Measurements from ENCODE around the gene CT47A1.
"Not testable (repeated sequence)": the region's sequence is repeated elsewhere in the genome, so short reads cannot be mapped to it uniquely, and the experiment has no call there.

Gene CT47A1

GRCh38 chrX:120985660-120986059 lies at the start of gene CT47A1:
CT47A1 (minus strand) TSS chrX:120985760; CDS start chrX:120985529, 231 bp downstream.
- DNase-seq (ENCODE audit: low read depth), result not testable (repeated sequence)

- no peak for DNase-seq (ENCODE audit: low read depth)
These were observed 47.0 kb upstream of the CT47A1 start for GRCh38 chrX:121032531-121032930.

- no peak for DNase-seq (ENCODE audit: low read depth)
These were observed 44.5 kb upstream of the CT47A1 start for GRCh38 chrX:121030083-121030482.

DNA sequence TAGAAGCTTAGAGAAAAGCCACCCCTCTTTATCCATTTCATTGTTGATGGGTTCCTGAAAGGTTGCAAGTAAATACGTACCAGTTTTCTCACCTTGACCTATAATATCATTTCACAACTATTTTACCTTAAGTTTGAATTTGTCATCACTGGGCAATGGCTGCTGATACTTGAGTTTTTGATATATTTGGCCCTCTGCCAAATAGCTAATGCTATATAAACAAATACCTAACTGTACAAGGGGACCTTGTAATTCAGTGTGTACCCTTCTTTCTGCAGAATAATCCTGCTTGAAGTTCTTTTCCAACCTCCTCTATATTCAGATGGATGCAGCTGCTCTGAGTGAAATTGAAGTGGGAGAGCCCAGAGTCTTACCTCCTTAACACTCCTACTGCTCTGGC lies 42.9 kb upstream of the CT47A1 start:
- no peak for DNase-seq (ENCODE audit: low read depth)

- DNase-seq (ENCODE audit: low read depth), result no peak
These were observed 29.3 kb upstream of the CT47A1 start for GRCh38 chrX:121014826-121015225.

DNA sequence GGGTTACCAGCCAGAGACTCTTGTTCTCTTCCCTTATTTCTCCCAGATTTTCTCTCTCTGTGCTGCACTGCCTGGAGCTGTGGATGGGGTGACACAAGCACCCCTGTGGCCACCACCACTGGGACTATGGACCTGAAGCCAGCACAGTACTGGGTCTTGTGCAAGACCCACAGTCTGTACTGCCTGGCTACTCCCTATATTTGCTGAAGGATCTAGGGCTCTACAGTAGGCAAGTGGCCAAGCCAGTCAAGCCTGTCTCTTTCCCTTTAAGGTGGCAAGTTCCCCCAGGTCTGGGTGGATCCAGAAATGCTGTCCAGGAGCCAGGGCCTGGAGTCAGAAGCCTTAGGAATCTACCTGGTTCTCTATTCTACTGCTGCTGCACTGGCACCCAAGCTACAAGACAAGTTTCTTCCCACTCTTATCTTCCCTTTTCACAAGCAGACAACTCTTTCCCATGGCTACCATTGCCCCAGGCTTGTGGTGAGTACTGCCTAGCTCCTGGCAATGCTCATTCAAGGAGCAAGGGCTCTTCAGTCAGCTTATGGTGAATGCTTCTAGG lies 28.4 kb upstream of the CT47A1 start:
- no peak for DNase-seq (ENCODE audit: low read depth)

DNA sequence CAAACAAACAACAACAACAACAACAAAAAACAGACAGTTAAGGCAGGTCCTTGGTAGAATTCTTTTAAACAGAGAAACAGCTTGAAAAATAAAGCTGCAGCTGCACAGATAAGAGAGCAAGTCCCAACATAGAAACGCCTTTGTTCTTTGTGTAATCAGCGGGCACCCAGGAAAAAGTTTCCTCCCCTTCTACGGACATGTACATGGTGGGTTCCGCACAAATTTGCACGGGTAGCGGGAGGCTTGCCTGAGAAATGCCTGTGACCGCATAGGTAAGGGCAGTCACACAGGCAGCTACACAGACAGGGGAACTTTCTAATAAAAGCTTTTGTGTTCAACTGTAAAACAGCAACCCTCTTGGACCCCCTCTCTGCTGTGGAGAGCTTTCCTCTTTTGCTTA lies 25.7 kb upstream of the CT47A1 start:
- DNase-seq (ENCODE audit: low read depth), result no peak

DNA sequence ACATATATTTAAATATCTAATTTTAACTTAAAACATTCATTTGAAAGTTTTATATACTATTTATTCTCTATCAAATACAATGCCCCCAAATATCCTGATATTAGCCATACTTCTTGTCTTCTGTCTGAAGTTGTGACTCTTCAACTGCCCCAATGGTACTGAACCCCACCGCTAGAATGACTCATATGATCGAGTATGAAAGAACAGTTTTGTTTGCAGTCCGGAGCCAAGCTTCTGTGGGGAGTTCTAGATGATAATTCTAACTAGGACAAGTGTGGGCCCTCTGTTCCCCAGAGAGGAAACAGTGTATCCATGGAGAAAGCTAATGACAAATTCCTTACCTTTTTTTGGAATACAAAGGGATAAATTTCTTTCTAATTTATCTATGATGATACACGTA lies 24.7 kb upstream of the CT47A1 start:
- DNase-seq (ENCODE audit: low read depth), result no peak

DNA sequence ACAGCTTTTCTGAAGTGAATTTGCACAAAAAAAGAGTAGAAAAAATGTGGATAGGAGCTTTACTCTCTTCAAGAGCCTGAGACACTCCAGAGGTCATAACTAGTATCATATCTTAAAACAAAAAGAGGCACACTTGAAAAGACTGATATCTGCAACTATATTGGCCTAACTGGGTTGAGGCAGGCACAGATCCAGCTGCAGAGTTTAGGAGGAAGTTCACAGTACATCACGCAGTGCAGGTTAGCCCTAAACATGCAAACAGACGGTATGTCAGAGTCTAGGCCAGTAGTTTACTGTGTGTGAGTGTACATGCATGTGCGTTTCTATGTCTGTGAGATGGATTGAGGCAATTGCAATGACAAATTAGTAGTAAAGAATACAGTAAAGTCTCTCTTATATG lies 24.2 kb upstream of the CT47A1 start:
- no peak for DNase-seq (ENCODE audit: low read depth)

GRCh38 chrX:121008920-121009319 lies 23.4 kb upstream of the CT47A1 start:
- no peak for DNase-seq (ENCODE audit: low read depth)

GRCh38 chrX:121000589-121000988 lies 15.0 kb upstream of the CT47A1 start:
- no peak for DNase-seq (ENCODE audit: low read depth)

DNA sequence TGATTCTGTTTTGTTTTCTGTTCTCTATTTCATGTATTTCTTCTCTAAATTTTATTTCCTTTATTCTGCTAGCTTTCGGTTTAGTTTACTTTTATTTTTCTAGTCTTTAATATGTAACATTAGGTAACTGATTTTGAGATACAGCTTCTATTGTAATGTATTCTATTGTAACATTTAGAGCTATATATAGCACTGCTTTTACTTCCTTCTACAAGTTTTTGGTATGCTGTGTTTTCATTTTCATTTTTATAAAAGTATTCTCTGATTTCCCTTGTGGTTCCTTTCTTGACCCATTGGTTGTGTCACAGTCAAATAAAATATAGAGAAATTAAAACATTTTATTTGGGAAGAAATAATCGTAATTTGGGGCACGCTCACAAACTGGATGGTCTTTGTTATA lies 13.9 kb upstream of the CT47A1 start:
- no peak for DNase-seq (ENCODE audit: low read depth)

DNA sequence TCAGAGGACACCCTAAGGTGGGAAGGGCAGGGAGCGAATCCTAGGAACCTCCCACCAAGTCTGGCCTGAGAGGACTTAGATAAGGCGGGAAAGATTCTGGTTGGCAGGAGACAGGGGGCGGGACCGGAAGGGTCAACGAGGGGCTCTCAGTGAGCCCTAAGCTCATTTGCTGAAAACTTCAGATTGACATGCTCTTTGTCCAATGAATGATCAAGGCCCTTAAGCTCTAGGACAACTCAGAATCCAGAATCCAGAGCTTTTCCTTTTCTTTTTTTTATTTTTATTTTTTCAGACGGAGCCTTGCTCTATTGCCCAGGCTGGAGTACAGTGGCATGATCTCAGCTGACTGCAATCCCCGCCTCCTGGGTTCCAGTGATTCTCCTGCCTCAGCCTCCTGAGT lies 29.1 kb downstream of the CT47A1 start, which contains the start of gene CT47A7:
Gene CT47A7, minus strand, starts transcription at position 101 of the 400 bp plus-strand sequence. CDS start 255 bp downstream, outside the sequence.
- DNase-seq (ENCODE audit: low read depth), result not testable (repeated sequence)

Data from stimulated activated CD8-positive, alpha-beta memory T cell treated with anti-CD3 and anti-CD28 coated beads, Interleukin-15, amount 100 ng/mL, for 1 hour (primary cell).